HepG2 (cell line): ENCODE results near the gene SCN7A. TPM values are rescaled to one million over a fixed set of nuclear protein-coding genes. Genes with fewer than 3 reads are reported as not detected.

Experiments
- ATAC-seq: fragments of 200-7000 bp; cut with Tn5 transposase; 3 replicates; pipeline ENCODE4 v1.9.1; 2020; ENCODE audit warnings: mild to moderate bottlenecking, moderate library complexity
- BruUV-seq: library from RNA; stranded (reverse); fragments of 400-500 nt; replicated peaks from 2 replicates; lab custom pipeline; 2021; lab: Mats Ljungman, UMichigan
- CTCF ChIA-PET: fragments of 300-600 bp; formaldehyde crosslinking; extraction: SDS; loops from one replicate; lab custom pipeline; 2021; ENCODE audit warnings: low total read pairs, inconsistent platforms, low intra/inter-chr PET ratio; lab: Yijun Ruan, JAX
- POLR2A ChIA-PET: fragments of 350-600 bp; sonication (Branson Sonifier 250); formaldehyde crosslinking; loops from one replicate; lab custom pipeline; 2020; ENCODE audit warnings: antibody characterized with exemption, inconsistent platforms; lab: Yijun Ruan, JAX
- DNase-seq: peaks from one replicate; pipeline ENCODE4 v3.0.0-alpha.2; 2015; ENCODE audit warnings: low spot score
- FAIRE-seq: peaks from 3 replicates; lab custom pipeline; 2011; peaks lifted over from hg19 to GRCh38; lab: Jason Lieb, UNC
- H2AFZ ChIP-seq: one replicate; pipeline ENCODE4 v1.6.1; 2011; ENCODE audit warnings: low read length, inconsistent platforms
- H3K27ac ChIP-seq: fragments of 300-600 bp; 3 replicates; pipeline ENCODE4 v1.8.0; 2011; ENCODE audit warnings: mixed run types, mild to moderate bottlenecking, mixed read lengths, low read length, inconsistent platforms; ENCODE audit not compliant: insufficient read depth; ENCODE audit errors: extremely low read length
- H3K27me3 ChIP-seq, 2 experiments: fragments of 200-600 bp in 1 of 2; 2 replicates in 1 of 2; 3 replicates in 1 of 2; pipeline versions ENCODE4 v1.6.0 to v1.8.0; 2011; ENCODE audit warnings: low read length in 2 of 2, mild to moderate bottlenecking in 2 of 2, moderate library complexity in 2 of 2, inconsistent platforms in 1 of 2; ENCODE audit not compliant: insufficient read depth in 2 of 2, control insufficient read depth in 1 of 2
- H3K36me3 ChIP-seq, 2 experiments: fragments of 200-600 bp in 1 of 2; replicated peaks in 1 of 2; 2 replicates in 1 of 2; 3 replicates in 1 of 2; pipeline versions ENCODE4 v1.5.1 to v1.8.0; 2011; ENCODE audit warnings: low read length in 2 of 2, inconsistent platforms in 1 of 2; ENCODE audit not compliant: insufficient read depth in 2 of 2, control insufficient read depth in 1 of 2
- H3K4me1 ChIP-seq: 2 replicates; pipeline ENCODE4 v1.5.1; 2012; ENCODE audit warnings: low read length, inconsistent platforms; ENCODE audit not compliant: insufficient read depth
- H3K4me2 ChIP-seq: 2 replicates; pipeline ENCODE4 v1.6.0; 2011; ENCODE audit warnings: low read depth, low read length, inconsistent platforms
- H3K4me3 ChIP-seq, 3 experiments: fragments of 200-600 bp in 1 of 3; sonication (generic), shearing (Covaris generic) in 1 of 3; replicated peaks in 1 of 3; 2 replicates each; pipeline ENCODE4 v1.5.1; 2011 to 2016; ENCODE audit warnings: low read length in 3 of 3, inconsistent platforms in 2 of 3, low read depth in 2 of 3, mild to moderate bottlenecking in 2 of 3, control low read depth in 1 of 3, mixed read lengths in 1 of 3; ENCODE audit not compliant: insufficient read depth in 1 of 3
- H3K79me2 ChIP-seq: one replicate; pipeline ENCODE4 v1.6.1; 2011; ENCODE audit warnings: low read length, inconsistent platforms; ENCODE audit not compliant: insufficient read depth
- H3K9ac ChIP-seq: 2 replicates; pipeline ENCODE4 v1.6.0; 2011; ENCODE audit warnings: mild to moderate bottlenecking, low read depth, low read length, inconsistent platforms; ENCODE audit not compliant: insufficient read depth
- H3K9me3 ChIP-seq: 2 replicates; pipeline ENCODE4 v1.5.1; 2012; ENCODE audit warnings: mild to moderate bottlenecking, low read length
- H4K20me1 ChIP-seq: 2 replicates; pipeline ENCODE4 v1.6.0; 2011; ENCODE audit warnings: inconsistent platforms, mild to moderate bottlenecking, low read length, moderate library complexity; ENCODE audit not compliant: insufficient read depth
- ELF1 ChIP-seq: sonication (generic); formaldehyde crosslinking; IDR thresholded peaks from 2 replicates; pipeline ENCODE4 v1.4.0; 2020; ENCODE audit warnings: missing genetic modification reagents
- MED13 ChIP-seq: sonication (generic); formaldehyde crosslinking; IDR thresholded peaks from 2 replicates; pipeline ENCODE4 v1.5.0; 2020; ENCODE audit warnings: missing genetic modification reagents
- MIER2 ChIP-seq: IDR thresholded peaks from 2 replicates; pipeline ENCODE4 v1.6.1; 2016; ENCODE audit warnings: missing biosample characterization, missing genetic modification reagents
- PCBP2 ChIP-seq: fragments of 200-400 bp; formaldehyde crosslinking; optimal IDR thresholded peaks from 2 replicates; pipeline ENCODE3; 2018; ENCODE audit warnings: low read length, low read depth; ENCODE audit not compliant: poor library complexity, severe bottlenecking
- TARDBP ChIP-seq: sonication (generic); formaldehyde crosslinking; IDR thresholded peaks from 2 replicates; pipeline ENCODE4 v1.8.0; 2022; ENCODE audit warnings: mild to moderate bottlenecking, missing genetic modification reagents
- ZNF160 ChIP-seq: sonication (generic); formaldehyde crosslinking; IDR thresholded peaks from 2 replicates; pipeline ENCODE4 v1.8.0; 2022; ENCODE audit warnings: mild to moderate bottlenecking, inconsistent platforms, missing genetic modification reagents
- ZNF446 ChIP-seq: sonication (generic); formaldehyde crosslinking; IDR thresholded peaks from 2 replicates; pipeline ENCODE4 v1.5.0; 2020; ENCODE audit warnings: mild to moderate bottlenecking, missing genetic modification reagents
- ZNF598 ChIP-seq: sonication (generic); formaldehyde crosslinking; IDR thresholded peaks from 2 replicates; pipeline ENCODE4 v1.5.1; 2020; ENCODE audit warnings: mild to moderate bottlenecking, missing genetic modification reagents, borderline replicate concordance
- WGBS: methylation state at CpG from one replicate; pipeline ENCODE4 v1.1.6; 2017; ENCODE audit warnings: low lambda C conversion rate; 5-methylcytosine and 5-hydroxymethylcytosine counted together
- in situ Hi-C: cut with HindIII; loops from 2 replicates; pipeline ENCODE4 v1.10.0; 2017; ENCODE audit warnings: low pct_unique_long_range_greater_than_20kb; ENCODE audit not compliant: extremely low pct_ligation_motif_present
- intact Hi-C: fragments of 100-400 bp; cut with micrococcal nuclease; formaldehyde crosslinking; loops from one replicate; pipeline ENCODE4 v1.10.0; 2022; ENCODE audit not compliant: unreplicated experiment
- polyA plus RNA-seq, 8 experiments: library from polyadenylated mRNA; depleted of rRNA in 3 of 8; stranded (reverse) in 7 of 8; unstranded in 1 of 8; fragments of >200 nt; fragmentation: Illumina TruSeq in 4 of 8; extraction: Trizol in 4 of 8; gene quantifications; 2 replicates each; pipeline versions ENCODE4 v1.2.1 to v1.2.3, GENCODE V29; 2011 to 2016; ENCODE audit warnings: low read depth in 4 of 8, missing spikeins in 1 of 8, mixed read lengths in 1 of 8; ENCODE audit not compliant: insufficient read depth in 1 of 8
- total RNA-seq, 5 experiments: library from RNA; depleted of rRNA; stranded (reverse); fragments of >200 nt; fragmentation: Illumina TruSeq; extraction: Trizol; gene quantifications; 2 replicates each; pipeline ENCODE4 v1.2.3, GENCODE V29; 2016; ENCODE audit warnings: low read depth in 1 of 5
- TF ChIP-seq, protein P1 (sequence below): sonication (generic); formaldehyde crosslinking; IDR thresholded peaks from 2 replicates; pipeline ENCODE4 v1.8.1; 2023; ENCODE audit warnings: mild to moderate bottlenecking, missing genetic modification reagents, borderline replicate concordance
- TF ChIP-seq, protein P2 (sequence below): sonication (generic); formaldehyde crosslinking; IDR thresholded peaks from 2 replicates; pipeline ENCODE4 v1.4.0; 2020; ENCODE audit warnings: missing genetic modification reagents, borderline replicate concordance
- TF ChIP-seq, protein P3 (sequence below): sonication (generic); formaldehyde crosslinking; IDR thresholded peaks from 2 replicates; pipeline ENCODE4 v1.5.1; 2020; ENCODE audit warnings: missing genetic modification reagents, mild to moderate bottlenecking, borderline replicate concordance
- TF ChIP-seq, protein P4 (sequence below): sonication (generic); formaldehyde crosslinking; conservative IDR thresholded peaks from 2 replicates; pipeline ENCODE4 v1.8.0; 2022; ENCODE audit warnings: low read depth, missing genetic modification reagents
- TF ChIP-seq, protein P5 (sequence below): sonication (generic); formaldehyde crosslinking; IDR thresholded peaks from 2 replicates; pipeline ENCODE4 v1.4.0; 2020; ENCODE audit warnings: missing genetic modification reagents, mild to moderate bottlenecking, borderline replicate concordance

The SCN7A gene
- total and polyA plus RNA-seq, 2 of the 13 experiments (the other 11 are each of a cell fraction or from before 2014, with no cell fraction given): 0.01 TPM; not detected in 1

DNA sequence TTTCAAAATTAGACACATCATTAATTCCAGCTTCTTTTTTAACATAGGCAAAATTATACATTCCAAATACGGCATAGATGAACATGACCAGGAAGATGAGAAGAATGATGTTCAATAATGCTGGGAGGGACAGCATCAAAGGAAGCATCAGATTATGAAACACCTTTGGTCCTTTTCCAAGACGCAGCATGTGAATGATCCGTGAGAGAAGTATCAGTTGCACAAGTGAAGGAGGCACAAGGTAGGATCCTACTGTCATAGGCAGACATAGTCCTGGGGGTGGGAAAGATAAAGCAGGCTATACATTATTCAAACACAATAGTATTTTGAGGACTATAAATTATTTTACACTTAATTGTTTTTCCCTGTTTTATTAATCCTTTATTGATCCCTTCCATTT is 87.7 kb downstream of the SCN7A start (continued):
- TF ChIP-seq MED13 (CRISPR knock-in tag) (no peak), ELF1 (CRISPR knock-in tag) (no peak), MIER2 (CRISPR knock-in tag) (no peak), TARDBP (CRISPR knock-in tag) (no peak)
- TF ChIP-seq, protein P1, sequence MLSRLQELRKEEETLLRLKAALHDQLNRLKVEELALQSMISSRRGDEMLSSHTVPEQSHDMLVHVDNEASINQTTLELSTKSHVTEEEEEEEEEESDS (CRISPR knock-in tag): no peak
- TF ChIP-seq, protein P2, sequence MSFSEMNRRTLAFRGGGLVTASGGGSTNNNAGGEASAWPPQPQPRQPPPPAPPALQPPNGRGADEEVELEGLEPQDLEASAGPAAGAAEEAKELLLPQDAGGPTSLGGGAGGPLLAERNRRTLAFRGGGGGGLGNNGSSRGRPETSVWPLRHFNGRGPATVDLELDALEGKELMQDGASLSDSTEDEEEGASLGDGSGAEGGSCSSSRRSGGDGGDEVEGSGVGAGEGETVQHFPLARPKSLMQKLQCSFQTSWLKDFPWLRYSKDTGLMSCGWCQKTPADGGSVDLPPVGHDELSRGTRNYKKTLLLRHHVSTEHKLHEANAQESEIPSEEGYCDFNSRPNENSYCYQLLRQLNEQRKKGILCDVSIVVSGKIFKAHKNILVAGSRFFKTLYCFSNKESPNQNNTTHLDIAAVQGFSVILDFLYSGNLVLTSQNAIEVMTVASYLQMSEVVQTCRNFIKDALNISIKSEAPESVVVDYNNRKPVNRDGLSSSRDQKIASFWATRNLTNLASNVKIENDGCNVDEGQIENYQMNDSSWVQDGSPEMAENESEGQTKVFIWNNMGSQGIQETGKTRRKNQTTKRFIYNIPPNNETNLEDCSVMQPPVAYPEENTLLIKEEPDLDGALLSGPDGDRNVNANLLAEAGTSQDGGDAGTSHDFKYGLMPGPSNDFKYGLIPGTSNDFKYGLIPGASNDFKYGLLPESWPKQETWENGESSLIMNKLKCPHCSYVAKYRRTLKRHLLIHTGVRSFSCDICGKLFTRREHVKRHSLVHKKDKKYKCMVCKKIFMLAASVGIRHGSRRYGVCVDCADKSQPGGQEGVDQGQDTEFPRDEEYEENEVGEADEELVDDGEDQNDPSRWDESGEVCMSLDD (CRISPR knock-in tag): no peak

DNA sequence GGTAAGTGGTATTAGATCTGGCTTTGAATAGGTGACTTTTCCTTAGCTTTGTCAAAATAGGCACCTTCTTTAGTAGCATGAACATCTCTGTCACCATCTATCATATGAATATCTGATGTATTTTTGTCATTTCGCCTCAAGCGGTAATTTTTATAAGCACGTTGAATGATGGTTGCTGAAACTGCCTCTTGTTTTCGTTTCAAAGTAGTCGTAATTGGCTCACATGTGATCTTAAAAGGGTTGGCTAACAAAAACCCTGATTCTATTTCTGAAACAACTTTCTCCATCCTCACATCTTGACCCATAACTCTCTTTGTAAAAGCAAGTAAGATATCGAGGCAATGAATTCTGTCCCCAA is 88.5 kb downstream of the SCN7A start:
- FAIRE-seq (no peak), ATAC-seq (no peak), DNase-seq (no peak)
- H3K4me1 ChIP-seq: no peaks in the 10 kb centered on the region
- no peak overlapping the region for H2AFZ ChIP-seq
- H3K79me2 ChIP-seq: no peaks in the 10 kb centered on the region
- H4K20me1 ChIP-seq: no peaks in the 10 kb centered on the region
- no TSS peak for BruUV-seq
- TF ChIP-seq PCBP2: no peak
- TF ChIP-seq, protein P3, sequence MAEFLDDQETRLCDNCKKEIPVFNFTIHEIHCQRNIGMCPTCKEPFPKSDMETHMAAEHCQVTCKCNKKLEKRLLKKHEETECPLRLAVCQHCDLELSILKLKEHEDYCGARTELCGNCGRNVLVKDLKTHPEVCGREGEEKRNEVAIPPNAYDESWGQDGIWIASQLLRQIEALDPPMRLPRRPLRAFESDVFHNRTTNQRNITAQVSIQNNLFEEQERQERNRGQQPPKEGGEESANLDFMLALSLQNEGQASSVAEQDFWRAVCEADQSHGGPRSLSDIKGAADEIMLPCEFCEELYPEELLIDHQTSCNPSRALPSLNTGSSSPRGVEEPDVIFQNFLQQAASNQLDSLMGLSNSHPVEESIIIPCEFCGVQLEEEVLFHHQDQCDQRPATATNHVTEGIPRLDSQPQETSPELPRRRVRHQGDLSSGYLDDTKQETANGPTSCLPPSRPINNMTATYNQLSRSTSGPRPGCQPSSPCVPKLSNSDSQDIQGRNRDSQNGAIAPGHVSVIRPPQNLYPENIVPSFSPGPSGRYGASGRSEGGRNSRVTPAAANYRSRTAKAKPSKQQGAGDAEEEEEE (CRISPR knock-in tag): no peak
- TF ChIP-seq, protein P4, sequence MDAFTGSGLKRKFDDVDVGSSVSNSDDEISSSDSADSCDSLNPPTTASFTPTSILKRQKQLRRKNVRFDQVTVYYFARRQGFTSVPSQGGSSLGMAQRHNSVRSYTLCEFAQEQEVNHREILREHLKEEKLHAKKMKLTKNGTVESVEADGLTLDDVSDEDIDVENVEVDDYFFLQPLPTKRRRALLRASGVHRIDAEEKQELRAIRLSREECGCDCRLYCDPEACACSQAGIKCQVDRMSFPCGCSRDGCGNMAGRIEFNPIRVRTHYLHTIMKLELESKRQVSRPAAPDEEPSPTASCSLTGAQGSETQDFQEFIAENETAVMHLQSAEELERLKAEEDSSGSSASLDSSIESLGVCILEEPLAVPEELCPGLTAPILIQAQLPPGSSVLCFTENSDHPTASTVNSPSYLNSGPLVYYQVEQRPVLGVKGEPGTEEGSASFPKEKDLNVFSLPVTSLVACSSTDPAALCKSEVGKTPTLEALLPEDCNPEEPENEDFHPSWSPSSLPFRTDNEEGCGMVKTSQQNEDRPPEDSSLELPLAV (CRISPR knock-in tag): no peak
- TF ChIP-seq ZNF446 (CRISPR knock-in tag): no peak
- no peak for TF ChIP-seq ZNF598 (CRISPR knock-in tag)
- TF ChIP-seq ZNF160: no peak
- TF ChIP-seq, protein P5, sequence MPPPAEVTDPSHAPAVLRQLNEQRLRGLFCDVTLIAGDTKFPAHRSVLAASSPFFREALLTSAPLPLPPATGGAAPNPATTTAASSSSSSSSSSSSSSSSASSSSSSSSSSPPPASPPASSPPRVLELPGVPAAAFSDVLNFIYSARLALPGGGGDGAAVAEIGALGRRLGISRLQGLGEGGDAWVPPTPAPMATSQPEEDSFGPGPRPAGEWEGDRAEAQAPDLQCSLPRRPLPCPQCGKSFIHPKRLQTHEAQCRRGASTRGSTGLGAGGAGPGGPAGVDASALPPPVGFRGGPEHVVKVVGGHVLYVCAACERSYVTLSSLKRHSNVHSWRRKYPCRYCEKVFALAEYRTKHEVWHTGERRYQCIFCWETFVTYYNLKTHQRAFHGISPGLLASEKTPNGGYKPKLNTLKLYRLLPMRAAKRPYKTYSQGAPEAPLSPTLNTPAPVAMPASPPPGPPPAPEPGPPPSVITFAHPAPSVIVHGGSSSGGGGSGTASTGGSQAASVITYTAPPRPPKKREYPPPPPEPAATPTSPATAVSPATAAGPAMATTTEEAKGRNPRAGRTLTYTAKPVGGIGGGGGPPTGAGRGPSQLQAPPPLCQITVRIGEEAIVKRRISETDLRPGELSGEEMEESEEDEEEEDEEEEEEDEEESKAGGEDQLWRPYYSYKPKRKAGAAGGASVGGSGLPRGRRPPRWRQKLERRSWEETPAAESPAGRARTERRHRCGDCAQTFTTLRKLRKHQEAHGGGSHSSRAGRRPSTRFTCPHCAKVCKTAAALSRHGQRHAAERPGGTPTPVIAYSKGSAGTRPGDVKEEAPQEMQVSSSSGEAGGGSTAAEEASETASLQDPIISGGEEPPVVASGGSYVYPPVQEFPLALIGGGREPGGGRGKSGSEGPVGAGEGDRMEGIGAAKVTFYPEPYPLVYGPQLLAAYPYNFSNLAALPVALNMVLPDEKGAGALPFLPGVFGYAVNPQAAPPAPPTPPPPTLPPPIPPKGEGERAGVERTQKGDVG (CRISPR knock-in tag): no peak
- H3K27me3 ChIP-seq: no peaks in the 10 kb centered on the region
- no peak overlapping the region for H3K4me2 ChIP-seq
- 49% methylated on average over 6 of the region's 6 CpGs for WGBS
- in situ Hi-C loops (no loop called here), intact Hi-C loops (no loop called here)
- POLR2A ChIA-PET: no interaction called here
- H3K27ac ChIP-seq: no peak overlapping the region
- no peaks in the 10 kb centered on the region for H3K9me3 ChIP-seq
- no peak overlapping the region for H3K4me3 ChIP-seq
- no peak overlapping the region for H3K9ac ChIP-seq
- CTCF ChIA-PET: no interaction called here
- H3K36me3 ChIP-seq: no peaks in the 10 kb centered on the region
